WI38 (cell line): Measurements from ENCODE around the gene ACAP1.
A peak's percentile ranks its signal among the peaks of the same experiment; 100 is the strongest.

Experiments used
- H3K4me3 ChIP-seq: 2 replicates; pipeline ENCODE4 v1.5.1; 2011; ENCODE audit warnings: low read depth, mild to moderate bottlenecking, control low read depth, low read length
- TF ChIP-seq, protein P1 (sequence below): IDR thresholded peaks from 2 replicates; pipeline ENCODE4 v1.5.1; 2012; ENCODE audit warnings: low read depth, mild to moderate bottlenecking, control low read depth, low read length

Gene ACAP1

DNA sequence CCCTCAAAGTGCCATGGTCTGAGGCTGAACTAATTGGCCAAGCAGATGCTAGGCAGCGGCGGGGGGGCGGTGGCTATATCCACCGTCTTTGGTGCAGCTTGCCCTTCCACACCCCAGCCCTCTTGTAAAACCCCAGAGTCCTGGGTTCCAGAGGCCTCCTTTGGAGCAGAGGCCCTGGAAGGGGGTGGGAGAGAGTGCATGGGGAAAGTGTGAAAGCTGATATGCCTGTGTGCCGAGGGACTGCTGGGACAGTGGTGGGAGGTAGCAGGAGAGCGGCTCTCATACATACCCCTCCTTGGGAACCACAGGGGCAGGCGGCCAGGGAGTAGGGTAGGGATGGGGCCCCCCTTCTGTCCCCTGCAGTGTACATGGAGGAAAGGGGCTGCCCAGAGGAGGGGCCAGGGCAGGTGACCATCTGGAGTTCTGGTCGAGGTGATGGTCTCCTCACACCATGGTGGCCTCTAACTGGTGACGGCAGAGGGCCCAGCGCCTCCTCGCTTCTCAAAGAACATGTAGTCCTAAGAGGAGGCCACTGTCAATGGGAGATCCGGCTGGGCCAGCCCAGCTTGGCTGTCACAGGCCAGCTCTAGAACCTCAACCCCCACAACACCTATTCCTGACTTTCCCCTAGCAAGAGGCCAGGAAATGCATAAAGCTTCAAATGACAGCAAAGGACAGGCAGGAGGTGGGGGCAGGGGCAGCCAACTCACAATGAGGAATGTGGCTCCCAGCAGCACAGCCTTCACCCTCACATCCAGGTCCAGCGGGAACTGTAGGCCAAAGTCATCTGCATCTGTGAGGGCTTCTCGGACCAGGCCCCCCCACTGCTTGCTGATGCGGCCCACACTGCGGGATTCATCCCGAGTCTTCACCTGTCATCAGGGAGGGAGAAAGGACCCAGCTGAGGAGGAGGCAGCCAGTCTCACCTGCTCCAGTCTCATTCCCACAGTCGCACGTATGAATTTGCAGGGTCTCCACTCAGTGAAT is 53.9 kb downstream of the ACAP1 start:
- no peak overlapping the region for H3K4me3 ChIP-seq
- TF ChIP-seq, protein P1, sequence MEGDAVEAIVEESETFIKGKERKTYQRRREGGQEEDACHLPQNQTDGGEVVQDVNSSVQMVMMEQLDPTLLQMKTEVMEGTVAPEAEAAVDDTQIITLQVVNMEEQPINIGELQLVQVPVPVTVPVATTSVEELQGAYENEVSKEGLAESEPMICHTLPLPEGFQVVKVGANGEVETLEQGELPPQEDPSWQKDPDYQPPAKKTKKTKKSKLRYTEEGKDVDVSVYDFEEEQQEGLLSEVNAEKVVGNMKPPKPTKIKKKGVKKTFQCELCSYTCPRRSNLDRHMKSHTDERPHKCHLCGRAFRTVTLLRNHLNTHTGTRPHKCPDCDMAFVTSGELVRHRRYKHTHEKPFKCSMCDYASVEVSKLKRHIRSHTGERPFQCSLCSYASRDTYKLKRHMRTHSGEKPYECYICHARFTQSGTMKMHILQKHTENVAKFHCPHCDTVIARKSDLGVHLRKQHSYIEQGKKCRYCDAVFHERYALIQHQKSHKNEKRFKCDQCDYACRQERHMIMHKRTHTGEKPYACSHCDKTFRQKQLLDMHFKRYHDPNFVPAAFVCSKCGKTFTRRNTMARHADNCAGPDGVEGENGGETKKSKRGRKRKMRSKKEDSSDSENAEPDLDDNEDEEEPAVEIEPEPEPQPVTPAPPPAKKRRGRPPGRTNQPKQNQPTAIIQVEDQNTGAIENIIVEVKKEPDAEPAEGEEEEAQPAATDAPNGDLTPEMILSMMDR: no peak

DNA sequence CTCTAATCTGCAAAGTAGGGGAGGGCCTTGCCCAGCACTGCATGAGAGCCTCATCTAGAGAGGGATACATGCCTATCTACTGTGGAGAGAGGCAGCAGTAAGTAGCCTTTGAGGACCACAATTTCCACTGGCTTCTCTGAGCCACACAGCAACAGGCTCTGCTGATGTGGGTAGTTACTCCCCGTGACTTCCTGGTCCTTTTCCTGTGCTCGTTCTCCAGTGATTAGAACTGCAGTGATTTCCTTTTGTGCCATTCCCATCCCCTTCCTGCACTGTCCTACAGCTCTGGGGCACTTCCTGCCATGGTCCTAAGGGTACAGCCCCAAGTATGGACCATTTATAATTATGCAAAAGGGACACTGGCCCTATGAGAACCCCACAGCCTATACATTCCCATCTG is 55.0 kb downstream of the ACAP1 start:
- TF ChIP-seq, protein P1: no peak
- H3K4me3 ChIP-seq: no peak overlapping the region

DNA sequence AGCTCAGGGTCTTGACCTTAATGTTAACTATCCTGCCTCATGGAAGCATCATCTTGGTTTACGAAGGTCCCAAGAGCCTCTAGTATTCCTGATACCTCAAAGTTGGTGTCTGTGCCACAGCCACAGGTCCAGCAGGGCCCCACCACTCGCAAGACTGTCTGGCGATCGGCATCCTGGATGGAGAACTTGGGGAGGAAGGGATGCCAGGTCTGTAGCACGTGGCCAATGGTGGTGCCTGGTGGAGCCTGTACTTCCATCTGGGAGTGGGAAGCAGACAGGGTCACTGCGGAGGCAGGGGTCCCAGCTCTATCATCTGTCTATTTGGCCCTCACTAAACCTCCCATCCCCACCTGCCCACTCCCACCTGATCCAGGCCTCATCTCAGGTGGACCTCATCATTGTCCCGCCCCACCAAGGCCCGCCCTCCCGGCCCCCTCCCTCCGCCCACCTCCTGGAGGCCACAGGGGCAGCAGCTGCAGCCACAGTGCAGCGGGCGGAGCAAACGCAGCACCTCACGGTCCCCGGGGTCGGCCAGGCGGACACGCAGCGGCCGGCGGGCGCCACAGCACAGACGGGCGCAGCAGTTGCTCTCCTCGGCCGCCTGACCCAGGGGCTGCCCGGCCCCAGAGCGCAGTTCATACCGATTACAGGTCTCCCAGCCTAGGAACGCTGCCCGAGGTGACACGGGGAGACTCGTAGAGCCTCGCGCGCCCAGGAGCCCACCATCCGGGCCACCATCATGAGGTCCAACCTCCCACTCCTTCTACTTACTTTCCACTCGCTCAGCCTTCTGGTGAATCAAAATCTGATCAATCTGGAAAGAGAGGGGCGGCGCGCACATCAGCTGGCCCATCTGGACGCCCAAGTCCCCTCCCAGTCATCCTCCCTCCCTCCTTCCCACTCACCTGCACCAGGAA is 56.6 kb downstream of the ACAP1 start:
- TF ChIP-seq, protein P1: no peak
- H3K4me3 ChIP-seq: peak overlapping the region; percentile 90

DNA sequence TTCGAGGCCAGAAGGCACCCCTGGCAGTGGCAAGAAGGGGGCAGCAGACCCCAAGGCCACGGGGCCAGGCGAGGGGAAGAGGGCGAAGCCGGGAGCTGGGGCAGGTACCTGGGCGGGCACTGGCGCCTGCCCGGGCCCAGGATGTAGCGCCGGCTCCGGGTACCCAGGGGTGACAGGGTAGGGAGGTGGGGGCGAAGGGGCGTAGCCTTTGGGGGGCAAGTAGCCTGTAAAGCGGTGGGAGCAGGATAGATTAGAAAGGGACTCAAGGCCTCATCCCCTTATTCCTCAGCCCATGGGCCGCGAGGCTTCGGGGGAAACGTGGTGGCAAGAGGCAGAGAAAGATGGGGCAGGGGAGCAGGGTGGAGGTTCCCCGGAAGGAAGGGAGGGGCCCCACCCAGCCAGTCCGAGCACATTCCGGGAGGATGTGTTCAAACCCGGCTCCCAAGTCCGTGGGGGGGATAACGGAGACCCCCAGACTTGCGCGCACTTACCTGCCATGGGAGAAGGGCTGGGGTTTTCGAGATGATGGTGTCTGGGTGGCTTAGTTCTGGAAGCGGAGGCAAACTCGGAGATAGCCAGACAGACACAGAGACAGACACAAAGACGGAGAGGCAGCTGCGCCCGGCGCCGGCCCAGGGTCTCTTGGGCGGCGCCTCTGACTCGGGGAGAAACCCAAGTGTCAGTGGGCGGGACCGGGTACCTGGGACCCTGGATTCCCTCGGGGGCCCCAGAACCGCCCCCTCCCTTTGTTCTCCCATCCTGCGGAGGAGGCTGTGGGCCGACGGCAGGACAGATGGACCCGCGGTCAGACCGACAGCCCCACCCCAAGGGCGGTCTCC is 57.5 kb downstream of the ACAP1 start:
- TF ChIP-seq, protein P1: no peak
- H3K4me3 ChIP-seq: peak overlapping the region; percentile 90

DNA sequence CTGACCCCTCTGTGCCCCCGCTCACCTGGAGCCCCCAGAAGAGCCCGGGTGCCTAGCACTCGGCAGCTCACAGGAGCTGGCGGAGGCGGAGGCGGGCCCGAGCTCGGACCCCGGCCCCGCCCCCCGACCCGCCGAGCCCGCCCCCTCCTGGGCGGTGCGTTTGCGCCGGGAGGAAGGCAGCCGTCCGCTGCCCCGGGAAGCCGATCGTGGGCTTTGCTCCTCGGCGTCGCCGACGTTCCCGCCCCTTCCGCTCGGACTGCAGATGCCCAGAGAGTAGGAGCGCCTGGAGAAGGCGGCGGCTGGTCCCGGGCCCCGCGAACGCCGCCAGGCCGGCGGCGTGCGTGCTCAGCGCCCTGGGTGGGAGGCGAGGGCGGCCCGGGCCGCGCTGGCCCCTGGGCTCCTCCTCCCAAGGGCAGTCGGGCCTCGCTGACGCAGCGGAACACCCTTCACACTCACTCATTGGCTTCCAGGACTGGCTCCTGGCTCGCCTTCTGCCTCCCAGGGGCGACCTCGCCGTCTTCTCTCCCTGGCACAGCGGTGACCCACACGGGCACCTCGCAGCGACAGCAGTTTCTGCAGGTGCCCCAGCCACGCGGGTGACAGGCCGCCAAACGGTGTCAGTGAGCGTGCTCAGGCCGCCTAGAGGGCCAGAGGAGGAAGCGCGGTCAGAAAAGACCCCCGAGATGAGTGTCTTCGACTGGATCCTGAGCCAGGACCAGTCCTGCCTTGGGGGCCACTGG is 58.3 kb downstream of the ACAP1 start, which contains the start of gene PLSCR3:
TSS of gene PLSCR3 (minus strand) at position 74 of the 740 bp plus-strand sequence. CDS start 415 bp downstream, outside the sequence.
- TF ChIP-seq, protein P1: peak; percentile 36
- peak within 1 kb of the TSS; percentile 90 for H3K4me3 ChIP-seq

DNA sequence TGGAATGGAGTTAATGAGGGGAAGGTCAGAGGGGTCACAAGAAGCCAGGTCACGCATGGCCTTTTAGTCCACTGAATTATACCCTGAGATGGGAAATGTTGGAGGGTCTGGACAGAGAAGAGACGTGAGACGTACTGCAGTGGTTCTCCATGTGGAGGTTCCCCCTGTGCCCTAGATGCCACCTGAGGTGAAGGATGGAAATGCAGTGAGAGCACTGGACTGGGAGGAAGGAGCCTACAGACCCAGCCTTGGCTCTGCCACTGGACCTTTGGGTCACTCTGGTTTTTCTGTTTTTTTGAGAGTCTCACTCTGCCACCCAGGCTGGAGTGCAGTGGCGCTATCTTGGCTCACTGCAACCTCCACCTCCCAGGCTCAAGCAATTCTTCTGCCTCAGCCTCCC is 59.8 kb downstream of the ACAP1 start:
- TF ChIP-seq, protein P1: no peak
- H3K4me3 ChIP-seq: no peak overlapping the region
